ENCODE measurements around the gene FOXP4. TPM values are rescaled to one million over a fixed set of nuclear protein-coding genes. Genes with fewer than 3 reads are reported as not detected.
A peak's percentile ranks its signal among the peaks of the same experiment; 100 is the strongest.

FOXP4 gene
- total RNA-seq, 1 donor from 2014 or later, result 41.9 TPM

GRCh38 chr6:41503827-41504465, 42.2 kb upstream of the FOXP4 start:
- peaks cover 26% of the 10 kb centered on the region for H3K27me3 ChIP-seq (ENCODE audit: insufficient read depth, low read length)
- H4K20me1 ChIP-seq (ENCODE audit: insufficient read depth, low read length), result no peaks in the 10 kb centered on the region
- H3K36me3 Mint-ChIP-seq (ENCODE audit: low read depth, unreplicated experiment), result peaks cover 3% of the 10 kb centered on the region
- H3K4me1 Mint-ChIP-seq (ENCODE audit: low read depth, unreplicated experiment), result peaks cover 15% of the 10 kb centered on the region
- H3K36me3 ChIP-seq (ENCODE audit: insufficient read depth, low read length), result no peaks in the 10 kb centered on the region
- FAIRE-seq (no peak), DNase-seq (ENCODE audit: low read depth) (peak; percentile 77)
- peak overlapping the region; percentile 56 for H3K9ac ChIP-seq (ENCODE audit: low read length)
- H3K9me3 ChIP-seq (ENCODE audit: insufficient read depth, low read depth, low read length), result no peaks in the 10 kb centered on the region
- H3K27ac Mint-ChIP-seq (ENCODE audit: unreplicated experiment), result peak overlapping the region; percentile 93
- peaks cover 6% of the 10 kb centered on the region for H3K9me3 Mint-ChIP-seq (ENCODE audit: unreplicated experiment)
- peak overlapping the region; percentile 42 for H3K4me3 ChIP-seq (ENCODE audit: insufficient read depth, low read depth, low read length)
- H3K79me2 ChIP-seq (ENCODE audit: insufficient read depth, low read length), result no peaks in the 10 kb centered on the region
- TF ChIP-seq CTCF (IDR thresholded peaks at IDR 0.05; ENCODE audit: insufficient read depth, low read depth, low read length) (no peak), EZH2 (IDR thresholded peaks at IDR 0.05; ENCODE audit: insufficient read depth, low read length) (no peak)
- H3K27ac ChIP-seq (ENCODE audit: low read depth, low read length), result peak overlapping the region; percentile 26
- peak overlapping the region; percentile 68 for H2AFZ ChIP-seq (ENCODE audit: low read depth, low read length)
- peaks cover 26% of the 10 kb centered on the region for H3K4me1 ChIP-seq (ENCODE audit: insufficient read depth, low read length)
- peaks cover 42% of the 10 kb centered on the region for H3K27me3 Mint-ChIP-seq (ENCODE audit: low read depth, unreplicated experiment)
- H3K4me2 ChIP-seq (ENCODE audit: low read length), result peak overlapping the region; percentile 78
- no peak overlapping the region for H3K4me3 Mint-ChIP-seq (ENCODE audit: unreplicated experiment)

- Histone ChIP-seq H3K9ac (ENCODE audit: low read length) (peak overlapping the region; percentile 56), H3K9me3 (ENCODE audit: insufficient read depth, low read depth, low read length) (no peaks in the 10 kb centered on the region), H2AFZ (ENCODE audit: low read depth, low read length) (peak overlapping the region; percentile 68), H3K4me1 (ENCODE audit: insufficient read depth, low read length) (peaks cover 26% of the 10 kb centered on the region), H4K20me1 (ENCODE audit: insufficient read depth, low read length) (no peaks in the 10 kb centered on the region), H3K36me3 (ENCODE audit: insufficient read depth, low read length) (no peaks in the 10 kb centered on the region), H3K27ac (ENCODE audit: low read depth, low read length) (peak overlapping the region; percentile 26), H3K4me3 (ENCODE audit: insufficient read depth, low read depth, low read length) (peak overlapping the region; percentile 17), H3K27me3 (ENCODE audit: insufficient read depth, low read length) (peaks cover 29% of the 10 kb centered on the region), H3K4me2 (ENCODE audit: low read length) (peak overlapping the region; percentile 78), H3K79me2 (ENCODE audit: insufficient read depth, low read length) (no peaks in the 10 kb centered on the region)
- peak; percentile 42 for DNase-seq (ENCODE audit: low read depth)
- TF ChIP-seq EZH2 (IDR thresholded peaks at IDR 0.05; ENCODE audit: insufficient read depth, low read length) (no peak), CTCF (IDR thresholded peaks at IDR 0.05; ENCODE audit: insufficient read depth, low read depth, low read length) (no peak)
- Mint-ChIP-seq H3K36me3 (ENCODE audit: low read depth, unreplicated experiment) (peaks cover 3% of the 10 kb centered on the region), H3K4me1 (ENCODE audit: low read depth, unreplicated experiment) (peaks cover 15% of the 10 kb centered on the region), H3K4me3 (ENCODE audit: unreplicated experiment) (peak overlapping the region; percentile 58), H3K9me3 (ENCODE audit: unreplicated experiment) (peaks cover 5% of the 10 kb centered on the region), H3K27ac (ENCODE audit: unreplicated experiment) (peak overlapping the region; percentile 93), H3K27me3 (ENCODE audit: low read depth, unreplicated experiment) (peaks cover 45% of the 10 kb centered on the region)
- FAIRE-seq, result no peak
Observed at GRCh38 chr6:41504466-41505121, 41.6 kb upstream of the FOXP4 start.

Measured in astrocyte (in vitro differentiated cells and primary cell).